Peyer's patch (tissue), 4 donors: ENCODE data around the gene ERP27. TPM values are rescaled to one million over a fixed set of nuclear protein-coding genes. Genes with fewer than 3 reads are reported as not detected.

ENCODE experiments used
- DNase-seq, 3 donors: peaks; one replicate each; pipeline ENCODE4 v3.0.0-alpha.2; 2017 to 2019
- H3K27ac ChIP-seq, 4 donors: fragments of 200-600 bp; sonication (generic); one replicate each; pipeline ENCODE4 v1.5.1; 2016 to 2019
- H3K27me3 ChIP-seq, 2 donors: fragments of 200-600 bp; sonication (generic); one replicate each; pipeline ENCODE4 v1.5.1; 2019
- H3K36me3 ChIP-seq, 3 donors: fragments of 200-600 bp; sonication (generic); one replicate each; pipeline ENCODE4 v1.5.1; 2016 to 2019
- H3K4me1 ChIP-seq, 4 donors: fragments of 200-600 bp; sonication (generic); one replicate each; pipeline ENCODE4 v1.5.1; 2016 to 2019
- H3K4me3 ChIP-seq, 4 donors: fragments of 200-600 bp; sonication (generic); 1 replicate in 3 of 4; 2 replicates in 1 of 4; pipeline ENCODE4 v1.5.1; 2016 to 2019; ENCODE audit warnings: mild to moderate bottlenecking in 1 of 4
- H3K9me3 ChIP-seq, 4 donors: fragments of 200-600 bp; sonication (generic); one replicate each; pipeline ENCODE4 v1.5.1; 2016 to 2019; ENCODE audit warnings: mild to moderate bottlenecking in 1 of 4
- CTCF ChIP-seq, 6 experiments: fragments of 450-650 bp in 4 of 6; fragments of 200-600 bp in 2 of 6; sonication (generic) in 1 of 6; IDR thresholded peaks; one replicate each; pipeline ENCODE4 v1.5.1; 2017 to 2019; ENCODE audit warnings: antibody characterized with exemption in 6 of 6, mild to moderate bottlenecking in 3 of 6, moderate library complexity in 1 of 6
- POLR2A ChIP-seq, 2 donors: fragments of 450-650 bp; IDR thresholded peaks; one replicate each; pipeline ENCODE4 v1.5.1; 2017; ENCODE audit warnings: antibody characterized with exemption in 2 of 2, mild to moderate bottlenecking in 2 of 2, moderate library complexity in 2 of 2
- total RNA-seq, 4 donors: library from RNA; depleted of rRNA; stranded (reverse); fragments of >200 nt; gene quantifications; one replicate each; pipeline ENCODE4 v1.1.0, GENCODE V29; 2016

The ERP27 gene
- total RNA-seq, 4 donors from 2014 or later, result 0.94 to 2.5 (median 1.2) TPM; not detected in 1

DNA sequence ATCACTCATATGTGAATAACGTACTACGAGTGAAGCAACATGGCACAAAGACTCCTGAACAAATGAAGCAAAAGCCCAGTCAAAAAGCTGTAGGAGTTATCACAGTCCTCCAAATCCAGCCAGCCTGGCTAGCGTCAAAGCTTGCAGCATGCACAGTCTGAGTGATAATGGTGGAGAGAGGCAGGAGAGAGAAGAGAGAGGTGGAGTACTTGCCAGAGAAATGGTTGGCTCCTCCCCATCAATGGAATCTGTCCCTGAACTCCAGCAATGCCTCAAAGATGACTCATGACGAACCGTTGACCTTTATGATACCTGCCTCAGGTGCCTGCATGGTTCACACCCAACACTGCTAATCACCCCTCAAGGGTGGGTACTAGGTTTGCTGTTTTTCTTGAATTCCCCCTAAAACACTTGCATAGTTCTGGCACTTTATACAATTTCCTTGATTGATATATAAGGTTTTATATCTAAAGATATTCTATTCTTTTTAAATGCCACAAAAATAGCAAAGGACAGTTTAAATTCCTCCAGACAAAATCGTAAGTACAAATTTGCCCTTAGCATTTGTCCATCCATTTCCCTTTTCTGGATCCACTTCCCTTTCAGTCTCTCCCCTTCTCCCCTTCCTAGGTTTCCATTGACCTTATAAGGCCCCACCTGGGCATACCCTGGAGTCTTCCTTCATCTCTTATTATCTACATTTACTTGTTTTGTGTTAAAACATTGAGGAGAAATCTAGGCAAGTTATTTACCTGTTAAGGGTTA, 12.8 kb upstream of the ERP27 start:
- H3K4me1 ChIP-seq, result peaks cover 0 to 31% (median 15%) of the 10 kb centered on the region in 4 donors
- no peak for DNase-seq

GRCh38 chr12:14950421-14950820, 12.1 kb upstream of the ERP27 start:
- H3K27ac ChIP-seq, result peak overlapping the region; percentile 1 to 90 (median 74)
- H3K9me3 ChIP-seq, result no peaks in the 10 kb centered on the region
- H3K4me3 ChIP-seq, result no peak overlapping the region
- H3K36me3 ChIP-seq, result no peaks in the 10 kb centered on the region
- no peak for DNase-seq
- TF ChIP-seq POLR2A (IDR thresholded peaks at IDR 0.05) (no peak), CTCF (IDR thresholded peaks at IDR 0.05) (no peak)
- H3K4me1 ChIP-seq, result peaks cover 0 to 27% (median 14%) of the 10 kb centered on the region in 4 donors
- no peaks in the 10 kb centered on the region for H3K27me3 ChIP-seq

More for the DNA sequence above, 12.8 kb upstream of the ERP27 start:
- Histone ChIP-seq H3K4me3 (no peak overlapping the region), H3K27ac (peak overlapping the region; percentile 30 to 90 (median 74)), H3K27me3 (no peaks in the 10 kb centered on the region), H3K36me3 (no peaks in the 10 kb centered on the region), H3K9me3 (no peaks in the 10 kb centered on the region)
- no peak for TF ChIP-seq CTCF (IDR thresholded peaks at IDR 0.05)

GRCh38 chr12:14949631-14950030, 11.3 kb upstream of the ERP27 start:
- DNase-seq, result no peak
- Histone ChIP-seq H3K27ac (peak overlapping the region in 3 of 4 donors; percentile 72 to 90 (median 73)), H3K36me3 (no peaks in the 10 kb centered on the region), H3K4me3 (no peak overlapping the region), H3K27me3 (no peaks in the 10 kb centered on the region), H3K4me1 (peaks cover 0 to 27% (median 14%) of the 10 kb centered on the region in 4 donors), H3K9me3 (no peaks in the 10 kb centered on the region)
- TF ChIP-seq POLR2A (IDR thresholded peaks at IDR 0.05) (no peak), CTCF (IDR thresholded peaks at IDR 0.05) (no peak)

DNA sequence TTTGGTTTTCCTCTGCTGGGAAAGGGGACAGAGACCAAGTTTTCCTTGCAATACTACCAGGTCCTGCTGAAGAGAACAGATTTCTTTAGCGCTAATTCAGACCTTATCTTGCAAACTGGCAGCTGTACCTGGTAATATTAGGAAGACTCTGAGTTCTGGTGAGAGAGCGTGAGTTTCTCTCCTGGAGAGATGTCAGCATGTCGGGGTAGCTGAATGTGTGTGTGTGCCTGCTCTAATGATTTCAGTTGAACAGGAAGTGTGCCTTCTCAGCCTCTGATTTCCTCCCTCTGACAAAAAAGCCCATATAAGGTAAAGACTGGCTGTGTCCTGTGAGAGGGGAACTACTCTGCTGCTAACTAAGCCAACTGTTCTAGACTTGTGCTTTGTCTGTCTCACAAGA, 10.3 kb upstream of the ERP27 start:
- Histone ChIP-seq H3K9me3 (no peaks in the 10 kb centered on the region), H3K4me3 (no peak overlapping the region), H3K27me3 (no peaks in the 10 kb centered on the region), H3K27ac (peak overlapping the region; percentile 52 to 90 (median 72)), H3K4me1 (peaks cover 0 to 22% (median 14%) of the 10 kb centered on the region in 4 donors), H3K36me3 (no peaks in the 10 kb centered on the region)
- DNase-seq, result peak in 2 of 3 donors; percentile 67 to 70
- no peak for TF ChIP-seq CTCF (IDR thresholded peaks at IDR 0.05)
- TF ChIP-seq POLR2A (IDR thresholded peaks at IDR 0.05), result no peak

DNA sequence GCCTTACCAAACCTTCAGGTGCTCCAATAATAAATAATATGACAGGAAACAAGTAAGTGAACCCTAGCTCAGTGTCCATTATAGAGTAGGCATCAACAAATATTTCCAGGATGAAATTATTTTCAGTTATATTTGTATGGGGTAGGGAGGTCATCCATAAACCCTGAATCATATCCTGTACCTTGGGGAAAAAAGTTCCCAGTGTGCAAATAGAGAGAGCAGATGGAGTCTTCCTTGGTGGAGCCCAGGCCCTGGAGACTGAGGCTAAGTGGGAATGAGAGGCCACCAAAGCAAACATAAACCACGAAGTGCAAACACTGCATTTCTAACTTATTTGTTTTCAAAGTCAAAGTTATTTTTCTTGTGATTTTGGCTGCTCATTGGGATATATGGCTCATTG, 8.5 kb upstream of the ERP27 start:
- no peak overlapping the region for H3K4me3 ChIP-seq
- H3K4me1 ChIP-seq, result peaks cover 0 to 20% (median 13%) of the 10 kb centered on the region in 4 donors
- H3K27ac ChIP-seq, result peak overlapping the region in 1 of 4 donors; percentile 73
- H3K36me3 ChIP-seq, result peaks cover 0 to 6% (median 0%) of the 10 kb centered on the region in 3 donors
- DNase-seq, result no peak
- TF ChIP-seq POLR2A (IDR thresholded peaks at IDR 0.05) (no peak), CTCF (IDR thresholded peaks at IDR 0.05) (no peak)
- H3K27me3 ChIP-seq, result no peaks in the 10 kb centered on the region
- no peaks in the 10 kb centered on the region for H3K9me3 ChIP-seq
